GM08714 (cell line): ENCODE data around the gene PKNOX2.

Experiments used
- H3K4me3 ChIP-seq: fragments of 200-500 bp; sonication (Bioruptor generic); 2 replicates; pipeline ENCODE4 v1.5.1; 2014; ENCODE audit warnings: mild to moderate bottlenecking, low read length, inconsistent platforms
- ZNF274 ChIP-seq: IDR thresholded peaks from 2 replicates; pipeline ENCODE4 v1.6.1; 2012; ENCODE audit warnings: mild to moderate bottlenecking, low read depth, low read length

The PKNOX2 gene

GRCh38 chr11:125173027-125173426, 8.5 kb downstream of the PKNOX2 start:
- no peak for TF ChIP-seq ZNF274
- H3K4me3 ChIP-seq = no peak overlapping the region

DNA sequence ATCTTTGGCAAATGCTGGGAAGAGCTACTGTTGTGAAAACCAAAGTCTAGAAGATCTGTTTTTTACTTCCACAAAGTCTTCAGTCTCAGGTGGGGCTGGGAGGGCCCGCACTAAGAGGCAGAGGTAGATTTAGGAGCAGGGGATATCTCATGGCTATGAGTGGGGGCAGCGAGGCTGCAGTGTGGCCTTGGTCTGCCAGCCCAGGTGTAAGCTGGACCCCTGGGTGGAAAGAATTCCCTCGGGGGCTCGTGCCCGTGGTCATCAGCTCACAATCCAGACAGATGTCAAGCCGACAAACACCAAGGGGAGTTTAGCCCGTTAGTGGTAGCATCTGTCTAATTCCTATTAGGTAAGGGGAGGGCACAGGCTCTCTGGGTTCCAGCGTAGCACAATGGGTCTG, 9.0 kb downstream of the PKNOX2 start:
- no peak overlapping the region for H3K4me3 ChIP-seq
- no peak for TF ChIP-seq ZNF274

- no peak for TF ChIP-seq ZNF274
- no peak overlapping the region for H3K4me3 ChIP-seq
Measured at GRCh38 chr11:125174057-125174456, 9.5 kb downstream of the PKNOX2 start.

- H3K4me3 ChIP-seq = no peak overlapping the region
- no peak for TF ChIP-seq ZNF274
Measured at GRCh38 chr11:125174686-125175085, 10.1 kb downstream of the PKNOX2 start.

DNA sequence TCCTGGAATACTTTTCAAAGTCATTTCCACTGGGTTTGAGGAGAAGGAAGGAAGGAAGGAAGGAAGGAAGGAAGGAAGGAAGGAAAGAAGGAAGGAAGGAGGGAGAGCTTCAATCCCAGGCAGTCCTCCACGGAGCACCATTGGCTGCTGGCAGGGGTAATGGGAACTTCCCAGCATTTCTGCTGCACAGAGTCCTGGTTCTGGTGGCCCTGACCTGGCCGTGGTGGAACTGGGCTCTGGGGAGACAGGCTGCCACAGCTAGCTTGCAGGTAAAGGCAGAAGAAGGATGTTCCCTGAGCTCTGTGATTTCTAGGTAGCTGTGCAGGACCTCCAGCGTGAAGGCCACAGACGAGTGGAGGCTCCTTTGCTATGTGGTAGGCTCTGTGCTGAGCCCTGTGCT, 10.6 kb downstream of the PKNOX2 start:
- no peak for TF ChIP-seq ZNF274
- no peak overlapping the region for H3K4me3 ChIP-seq

GRCh38 chr11:125175896-125176575, 11.5 kb downstream of the PKNOX2 start:
- no peak overlapping the region for H3K4me3 ChIP-seq
- no peak for TF ChIP-seq ZNF274

- TF ChIP-seq ZNF274 = no peak
- H3K4me3 ChIP-seq = no peak overlapping the region
Measured at GRCh38 chr11:125176866-125177265, 12.3 kb downstream of the PKNOX2 start.

GRCh38 chr11:125177543-125177942, 13.0 kb downstream of the PKNOX2 start:
- no peak for TF ChIP-seq ZNF274
- no peak overlapping the region for H3K4me3 ChIP-seq

GRCh38 chr11:125179346-125179745, 14.8 kb downstream of the PKNOX2 start:
- TF ChIP-seq ZNF274 = no peak
- H3K4me3 ChIP-seq = no peak overlapping the region

- no peak for TF ChIP-seq ZNF274
- no peak overlapping the region for H3K4me3 ChIP-seq
Measured at GRCh38 chr11:125179895-125180294, 15.3 kb downstream of the PKNOX2 start.

GRCh38 chr11:125180413-125181305, 16.1 kb downstream of the PKNOX2 start:
- H3K4me3 ChIP-seq = no peak overlapping the region
- no peak for TF ChIP-seq ZNF274

DNA sequence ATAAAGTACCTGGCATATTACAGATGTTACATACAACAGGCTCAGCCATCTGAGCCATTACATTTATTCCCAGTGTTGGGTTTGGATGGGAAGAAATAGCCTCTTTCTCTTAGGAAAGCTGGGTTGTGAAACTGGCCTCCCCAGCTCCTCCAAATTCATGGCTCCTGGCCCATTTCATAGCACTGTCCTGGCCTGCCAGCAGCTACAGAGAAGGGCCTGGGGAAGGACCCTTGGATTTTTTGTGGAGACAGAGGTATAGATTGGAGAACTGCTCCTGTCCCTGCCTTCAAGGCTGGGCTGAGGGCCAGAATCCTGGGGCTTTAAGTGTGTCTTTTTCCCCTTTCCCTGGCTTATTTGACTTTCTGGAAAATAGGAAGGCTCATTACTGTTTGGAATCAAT, 18.0 kb downstream of the PKNOX2 start:
- no peak for TF ChIP-seq ZNF274
- H3K4me3 ChIP-seq = no peak overlapping the region

- no peak overlapping the region for H3K4me3 ChIP-seq
- no peak for TF ChIP-seq ZNF274
Measured at GRCh38 chr11:125183641-125184040, 19.1 kb downstream of the PKNOX2 start.

DNA sequence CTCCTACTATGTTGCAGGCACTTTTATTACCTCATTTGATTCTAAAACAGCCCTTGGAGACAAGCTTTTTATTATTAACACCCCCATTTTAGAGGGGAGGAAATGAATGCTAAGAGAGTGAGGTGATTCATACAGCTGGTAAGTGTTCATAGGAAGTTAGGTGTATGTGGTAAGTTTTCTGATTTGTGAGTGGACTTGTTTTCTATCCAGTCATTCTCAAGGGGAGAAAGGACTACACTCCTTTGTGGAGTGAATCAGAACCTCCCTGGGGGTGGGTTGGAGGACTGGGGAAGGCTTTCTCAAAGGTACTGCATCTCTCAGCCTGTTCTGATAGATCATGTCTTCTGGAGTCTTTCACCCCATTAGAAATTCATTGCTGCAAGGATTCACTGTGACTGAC, 23.5 kb downstream of the PKNOX2 start:
- no peak for TF ChIP-seq ZNF274
- H3K4me3 ChIP-seq = no peak overlapping the region

- H3K4me3 ChIP-seq = no peak overlapping the region
- TF ChIP-seq ZNF274 = no peak
Measured at GRCh38 chr11:125190566-125190965, 26.0 kb downstream of the PKNOX2 start.

DNA sequence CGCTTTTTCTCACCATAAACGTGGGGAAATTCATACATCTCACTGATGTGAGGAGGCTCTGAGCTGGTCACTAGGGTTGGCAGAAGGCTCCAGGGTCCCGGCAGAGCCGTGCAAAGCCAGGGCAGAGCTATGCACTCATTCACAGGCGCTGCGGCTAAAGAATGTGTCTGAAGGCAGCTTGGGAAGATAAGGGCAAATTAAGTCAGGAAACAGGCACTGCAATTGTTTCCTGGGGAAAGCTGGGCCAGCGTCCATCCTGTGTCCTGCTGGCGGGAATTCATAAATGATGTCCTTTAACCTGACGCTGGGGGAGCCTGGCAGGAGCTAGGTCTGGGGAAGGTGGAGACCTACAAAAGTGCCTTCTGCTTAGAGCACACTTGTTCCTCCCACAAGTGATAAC, 27.6 kb downstream of the PKNOX2 start:
- TF ChIP-seq ZNF274 = no peak
- H3K4me3 ChIP-seq = no peak overlapping the region
